HepG2 (cell line): ENCODE data around the gene PTTG1. TPM values are rescaled to one million over a fixed set of nuclear protein-coding genes. Genes with fewer than 3 reads are reported as not detected.

Experiments
- CC2D1A ChIP-seq: sonication (generic); formaldehyde crosslinking; IDR thresholded peaks from 2 replicates; pipeline ENCODE4 v1.8.1; 2023; ENCODE audit warnings: mild to moderate bottlenecking, missing genetic modification reagents
- ERF ChIP-seq: IDR thresholded peaks from 2 replicates; pipeline ENCODE4 v1.6.1; 2018; ENCODE audit warnings: missing biosample characterization, missing genetic modification reagents
- GPN1 ChIP-seq: sonication (generic); formaldehyde crosslinking; IDR thresholded peaks from 2 replicates; pipeline ENCODE4 v1.5.1; 2020; ENCODE audit warnings: missing genetic modification reagents, borderline replicate concordance
- HNRNPH1 ChIP-seq: fragments of 200-400 bp; formaldehyde crosslinking; optimal IDR thresholded peaks from 2 replicates; pipeline ENCODE3; 2017; ENCODE audit warnings: mild to moderate bottlenecking, low read depth, low read length
- HOMEZ ChIP-seq: IDR thresholded peaks from 2 replicates; pipeline ENCODE4 v1.6.1; 2016; ENCODE audit warnings: low read depth
- MIXL1 ChIP-seq: IDR thresholded peaks from 2 replicates; pipeline ENCODE4 v1.6.1; 2016
- MZF1 ChIP-seq: sonication (generic); formaldehyde crosslinking; IDR thresholded peaks from 2 replicates; pipeline ENCODE4 v1.8.1; 2023; ENCODE audit warnings: mild to moderate bottlenecking, missing genetic modification reagents, borderline replicate concordance
- RAD51 ChIP-seq: fragments of 450-650 bp; IDR thresholded peaks from 2 replicates; pipeline ENCODE4 v1.6.1; 2016; ENCODE audit warnings: borderline replicate concordance
- SALL1 ChIP-seq: sonication (generic); formaldehyde crosslinking; IDR thresholded peaks from 2 replicates; pipeline ENCODE4 v1.8.0; 2022; ENCODE audit warnings: mild to moderate bottlenecking, missing genetic modification reagents
- THAP11 ChIP-seq: IDR thresholded peaks from 2 replicates; pipeline ENCODE4 v1.6.1; 2016; ENCODE audit warnings: missing biosample characterization, missing genetic modification reagents
- ZNF331 ChIP-seq: sonication (generic); formaldehyde crosslinking; IDR thresholded peaks from 2 replicates; pipeline ENCODE4 v1.4.0; 2020; ENCODE audit warnings: missing genetic modification reagents
- ZNF33B ChIP-seq: sonication (generic); formaldehyde crosslinking; IDR thresholded peaks from 2 replicates; pipeline ENCODE4 v1.5.1; 2020; ENCODE audit warnings: mild to moderate bottlenecking, missing genetic modification reagents
- ZNF644 ChIP-seq: IDR thresholded peaks from 2 replicates; pipeline ENCODE4 v1.6.1; 2016; ENCODE audit warnings: low read depth
- ZNF709 ChIP-seq: sonication (generic); formaldehyde crosslinking; IDR thresholded peaks from 2 replicates; pipeline ENCODE4 v1.5.0; 2020; ENCODE audit warnings: mild to moderate bottlenecking, missing genetic modification reagents
- ZNF781 ChIP-seq: sonication (generic); formaldehyde crosslinking; IDR thresholded peaks from 2 replicates; pipeline ENCODE4 v1.5.1; 2020; ENCODE audit warnings: borderline replicate concordance, mild to moderate bottlenecking, missing genetic modification reagents; ENCODE audit errors: not compliant biosample characterization
- polyA plus RNA-seq, 8 experiments: library from polyadenylated mRNA; depleted of rRNA in 3 of 8; stranded (reverse) in 7 of 8; unstranded in 1 of 8; fragments of >200 nt; fragmentation: Illumina TruSeq in 4 of 8; extraction: Trizol in 4 of 8; gene quantifications; 2 replicates each; pipeline versions ENCODE4 v1.2.1 to v1.2.3, GENCODE V29; 2011 to 2016; ENCODE audit warnings: low read depth in 4 of 8, missing spikeins in 1 of 8, mixed read lengths in 1 of 8; ENCODE audit not compliant: insufficient read depth in 1 of 8
- total RNA-seq, 5 experiments: library from RNA; depleted of rRNA; stranded (reverse); fragments of >200 nt; fragmentation: Illumina TruSeq; extraction: Trizol; gene quantifications; 2 replicates each; pipeline ENCODE4 v1.2.3, GENCODE V29; 2016; ENCODE audit warnings: low read depth in 1 of 5
- TF ChIP-seq, protein P1 (sequence below): sonication (generic); formaldehyde crosslinking; IDR thresholded peaks from 2 replicates; pipeline ENCODE4 v1.5.1; 2020; ENCODE audit warnings: mild to moderate bottlenecking, missing genetic modification reagents, moderate library complexity
- TF ChIP-seq, protein P2 (sequence below): sonication (generic); formaldehyde crosslinking; IDR thresholded peaks from 2 replicates; pipeline ENCODE4 v1.9.0; 2022; ENCODE audit warnings: missing genetic modification reagents, mild to moderate bottlenecking, borderline replicate concordance
- TF ChIP-seq, protein P3 (sequence below): sonication (generic); formaldehyde crosslinking; IDR thresholded peaks from 2 replicates; pipeline ENCODE4 v1.4.0; 2020; ENCODE audit warnings: missing genetic modification reagents
- TF ChIP-seq, protein P4 (sequence below): IDR thresholded peaks from 2 replicates; pipeline ENCODE4 v1.6.1; 2016

PTTG1 gene
- total and polyA plus RNA-seq, 2 of the 13 experiments (the other 11 are each of a cell fraction or from before 2014, with no cell fraction given): 102 to 161 TPM

DNA sequence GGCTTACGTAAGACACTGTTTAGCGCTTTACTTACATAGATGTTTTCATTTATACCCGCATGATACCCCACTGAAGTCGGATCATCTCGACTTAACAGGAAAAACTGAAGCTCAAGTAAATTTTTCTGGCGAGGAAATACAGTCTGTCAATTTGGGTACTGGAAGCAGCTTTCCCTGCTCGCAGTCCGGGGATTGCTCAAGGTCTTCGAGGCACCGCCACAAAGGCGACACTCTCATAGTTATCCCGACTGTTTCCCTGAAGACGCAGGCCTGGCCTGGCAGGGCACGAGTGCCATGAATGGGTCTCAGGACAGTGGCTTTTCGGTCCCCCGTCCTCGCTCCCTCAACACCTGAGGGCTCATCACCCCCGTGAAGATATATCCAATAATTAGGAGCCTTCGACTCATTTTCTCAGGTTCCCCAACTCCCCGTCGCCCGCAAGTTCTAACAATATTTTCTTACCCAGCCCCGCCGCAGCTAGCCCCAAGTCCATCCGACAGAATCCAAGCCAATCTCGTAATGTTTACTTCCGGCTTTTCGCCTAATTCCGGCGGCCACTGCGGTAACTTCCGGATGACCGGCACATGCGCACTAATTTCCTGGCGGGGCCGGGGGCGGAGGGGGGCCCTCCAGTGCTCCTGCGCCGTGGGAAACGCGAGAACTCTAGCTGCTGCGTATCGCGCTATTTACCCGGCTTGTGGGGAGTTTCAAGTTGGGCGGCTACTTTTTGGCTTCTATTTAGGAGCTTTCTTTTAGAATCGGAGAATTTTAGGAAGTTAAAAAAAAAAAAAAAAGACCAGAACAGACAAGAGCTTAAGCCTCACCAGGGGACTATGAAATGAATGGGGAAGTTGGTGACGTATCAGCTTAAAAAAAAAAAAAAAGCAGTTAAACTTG, 2.8 kb upstream of the PTTG1 start, which contains the start of gene SLU7 (continued):
- TF ChIP-seq, protein P1, sequence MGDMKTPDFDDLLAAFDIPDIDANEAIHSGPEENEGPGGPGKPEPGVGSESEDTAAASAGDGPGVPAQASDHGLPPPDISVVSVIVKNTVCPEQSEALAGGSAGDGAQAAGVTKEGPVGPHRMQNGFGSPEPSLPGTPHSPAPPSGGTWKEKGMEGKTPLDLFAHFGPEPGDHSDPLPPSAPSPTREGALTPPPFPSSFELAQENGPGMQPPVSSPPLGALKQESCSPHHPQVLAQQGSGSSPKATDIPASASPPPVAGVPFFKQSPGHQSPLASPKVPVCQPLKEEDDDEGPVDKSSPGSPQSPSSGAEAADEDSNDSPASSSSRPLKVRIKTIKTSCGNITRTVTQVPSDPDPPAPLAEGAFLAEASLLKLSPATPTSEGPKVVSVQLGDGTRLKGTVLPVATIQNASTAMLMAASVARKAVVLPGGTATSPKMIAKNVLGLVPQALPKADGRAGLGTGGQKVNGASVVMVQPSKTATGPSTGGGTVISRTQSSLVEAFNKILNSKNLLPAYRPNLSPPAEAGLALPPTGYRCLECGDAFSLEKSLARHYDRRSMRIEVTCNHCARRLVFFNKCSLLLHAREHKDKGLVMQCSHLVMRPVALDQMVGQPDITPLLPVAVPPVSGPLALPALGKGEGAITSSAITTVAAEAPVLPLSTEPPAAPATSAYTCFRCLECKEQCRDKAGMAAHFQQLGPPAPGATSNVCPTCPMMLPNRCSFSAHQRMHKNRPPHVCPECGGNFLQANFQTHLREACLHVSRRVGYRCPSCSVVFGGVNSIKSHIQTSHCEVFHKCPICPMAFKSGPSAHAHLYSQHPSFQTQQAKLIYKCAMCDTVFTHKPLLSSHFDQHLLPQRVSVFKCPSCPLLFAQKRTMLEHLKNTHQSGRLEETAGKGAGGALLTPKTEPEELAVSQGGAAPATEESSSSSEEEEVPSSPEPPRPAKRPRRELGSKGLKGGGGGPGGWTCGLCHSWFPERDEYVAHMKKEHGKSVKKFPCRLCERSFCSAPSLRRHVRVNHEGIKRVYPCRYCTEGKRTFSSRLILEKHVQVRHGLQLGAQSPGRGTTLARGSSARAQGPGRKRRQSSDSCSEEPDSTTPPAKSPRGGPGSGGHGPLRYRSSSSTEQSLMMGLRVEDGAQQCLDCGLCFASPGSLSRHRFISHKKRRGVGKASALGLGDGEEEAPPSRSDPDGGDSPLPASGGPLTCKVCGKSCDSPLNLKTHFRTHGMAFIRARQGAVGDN (CRISPR knock-in tag): peak; percentile 71
- TF ChIP-seq, protein P2, sequence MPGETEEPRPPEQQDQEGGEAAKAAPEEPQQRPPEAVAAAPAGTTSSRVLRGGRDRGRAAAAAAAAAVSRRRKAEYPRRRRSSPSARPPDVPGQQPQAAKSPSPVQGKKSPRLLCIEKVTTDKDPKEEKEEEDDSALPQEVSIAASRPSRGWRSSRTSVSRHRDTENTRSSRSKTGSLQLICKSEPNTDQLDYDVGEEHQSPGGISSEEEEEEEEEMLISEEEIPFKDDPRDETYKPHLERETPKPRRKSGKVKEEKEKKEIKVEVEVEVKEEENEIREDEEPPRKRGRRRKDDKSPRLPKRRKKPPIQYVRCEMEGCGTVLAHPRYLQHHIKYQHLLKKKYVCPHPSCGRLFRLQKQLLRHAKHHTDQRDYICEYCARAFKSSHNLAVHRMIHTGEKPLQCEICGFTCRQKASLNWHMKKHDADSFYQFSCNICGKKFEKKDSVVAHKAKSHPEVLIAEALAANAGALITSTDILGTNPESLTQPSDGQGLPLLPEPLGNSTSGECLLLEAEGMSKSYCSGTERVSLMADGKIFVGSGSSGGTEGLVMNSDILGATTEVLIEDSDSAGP (CRISPR knock-in tag): peak; percentile 10; the same call in 1 of the 2 replicates
- TF ChIP-seq ERF (CRISPR knock-in tag) (peak; percentile 50; the same call in 1 of the 2 replicates), ZNF781 (CRISPR knock-in tag) (no peak), ZNF644 (no peak), ZNF331 (CRISPR knock-in tag) (no peak), SALL1 (CRISPR knock-in tag) (peak; percentile 28; the same call in 1 of the 2 replicates), HNRNPH1 (no peak), THAP11 (CRISPR knock-in tag) (peak; percentile 86), MZF1 (no peak), HOMEZ (CRISPR knock-in tag) (no peak), CC2D1A (CRISPR knock-in tag) (no peak), ZNF33B (CRISPR knock-in tag) (no peak), GPN1 (CRISPR knock-in tag) (no peak), RAD51 (no peak), MIXL1 (CRISPR knock-in tag) (no peak), ZNF709 (no peak)
- TF ChIP-seq, protein P3, sequence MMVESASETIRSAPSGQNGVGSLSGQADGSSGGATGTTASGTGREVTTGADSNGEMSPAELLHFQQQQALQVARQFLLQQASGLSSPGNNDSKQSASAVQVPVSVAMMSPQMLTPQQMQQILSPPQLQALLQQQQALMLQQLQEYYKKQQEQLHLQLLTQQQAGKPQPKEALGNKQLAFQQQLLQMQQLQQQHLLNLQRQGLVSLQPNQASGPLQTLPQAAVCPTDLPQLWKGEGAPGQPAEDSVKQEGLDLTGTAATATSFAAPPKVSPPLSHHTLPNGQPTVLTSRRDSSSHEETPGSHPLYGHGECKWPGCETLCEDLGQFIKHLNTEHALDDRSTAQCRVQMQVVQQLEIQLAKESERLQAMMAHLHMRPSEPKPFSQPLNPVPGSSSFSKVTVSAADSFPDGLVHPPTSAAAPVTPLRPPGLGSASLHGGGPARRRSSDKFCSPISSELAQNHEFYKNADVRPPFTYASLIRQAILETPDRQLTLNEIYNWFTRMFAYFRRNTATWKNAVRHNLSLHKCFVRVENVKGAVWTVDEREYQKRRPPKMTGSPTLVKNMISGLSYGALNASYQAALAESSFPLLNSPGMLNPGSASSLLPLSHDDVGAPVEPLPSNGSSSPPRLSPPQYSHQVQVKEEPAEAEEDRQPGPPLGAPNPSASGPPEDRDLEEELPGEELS (CRISPR knock-in tag): no peak
- TF ChIP-seq, protein P4, sequence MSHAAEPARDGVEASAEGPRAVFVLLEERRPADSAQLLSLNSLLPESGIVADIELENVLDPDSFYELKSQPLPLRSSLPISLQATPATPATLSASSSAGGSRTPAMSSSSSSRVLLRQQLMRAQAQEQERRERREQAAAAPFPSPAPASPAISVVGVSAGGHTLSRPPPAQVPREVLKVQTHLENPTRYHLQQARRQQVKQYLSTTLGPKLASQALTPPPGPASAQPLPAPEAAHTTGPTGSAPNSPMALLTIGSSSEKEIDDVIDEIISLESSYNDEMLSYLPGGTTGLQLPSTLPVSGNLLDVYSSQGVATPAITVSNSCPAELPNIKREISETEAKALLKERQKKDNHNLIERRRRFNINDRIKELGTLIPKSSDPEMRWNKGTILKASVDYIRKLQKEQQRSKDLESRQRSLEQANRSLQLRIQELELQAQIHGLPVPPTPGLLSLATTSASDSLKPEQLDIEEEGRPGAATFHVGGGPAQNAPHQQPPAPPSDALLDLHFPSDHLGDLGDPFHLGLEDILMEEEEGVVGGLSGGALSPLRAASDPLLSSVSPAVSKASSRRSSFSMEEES (CRISPR knock-in tag): no peak
